ENCODE data around the gene NKX1-1.
"Not testable (repeated sequence)": the region's sequence is repeated elsewhere in the genome, so short reads cannot be mapped to it uniquely, and the experiment has no call there.

The NKX1-1 gene

GRCh38 chr4:1403591-1404572 lies 2.4 kb downstream of the NKX1-1 start:
- DNase-seq: no peak

DNA sequence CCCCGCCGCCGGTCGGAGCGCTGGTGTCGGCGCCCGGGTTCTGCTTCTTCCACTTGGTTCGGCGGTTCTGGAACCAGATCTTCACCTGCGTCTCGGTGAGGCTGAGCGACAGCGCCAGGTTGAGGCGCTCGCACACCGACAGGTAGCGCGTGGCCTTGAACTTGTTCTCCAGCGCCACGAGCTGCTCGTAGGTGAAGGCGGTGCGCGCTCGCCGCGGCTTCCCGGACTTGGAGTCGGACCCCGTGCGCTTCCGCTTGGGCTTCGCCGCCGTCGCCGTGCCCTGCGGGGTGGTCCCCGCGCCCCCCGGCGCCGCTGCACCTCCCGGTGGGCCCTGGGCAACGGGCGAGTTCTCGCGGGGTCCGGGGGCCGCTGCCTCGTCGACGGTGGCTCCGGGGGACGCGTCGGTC lies 3.1 kb downstream of the NKX1-1 start:
- no peak for DNase-seq

GRCh38 chr4:1402516-1403091 lies 3.6 kb downstream of the NKX1-1 start:
- no peak for DNase-seq

DNA sequence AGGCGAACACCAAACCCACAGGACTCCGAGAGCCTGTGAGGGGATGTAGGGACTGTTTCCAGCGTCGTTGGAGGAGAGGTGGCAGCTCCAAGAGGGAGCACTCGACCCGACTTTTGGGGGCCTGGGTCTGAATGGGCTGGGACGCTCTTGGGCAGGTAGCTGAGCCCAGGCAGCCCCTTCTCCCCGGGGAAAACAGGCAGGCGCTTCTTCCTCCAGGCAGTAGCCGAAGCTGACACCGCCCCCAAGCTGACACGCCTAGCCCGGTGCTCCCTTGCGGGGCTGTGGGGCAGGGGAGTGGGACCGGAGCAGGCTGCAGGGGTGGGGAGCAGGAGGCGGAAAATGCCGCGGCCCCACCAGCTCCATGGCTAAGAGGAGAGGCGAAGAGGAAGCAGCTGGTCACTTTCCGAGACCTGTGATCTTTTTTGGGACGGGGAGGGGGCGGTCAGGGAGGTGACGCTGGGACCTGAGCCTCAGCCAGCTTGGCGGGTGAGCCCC lies 4.2 kb downstream of the NKX1-1 start:
- DNase-seq: no peak

DNA sequence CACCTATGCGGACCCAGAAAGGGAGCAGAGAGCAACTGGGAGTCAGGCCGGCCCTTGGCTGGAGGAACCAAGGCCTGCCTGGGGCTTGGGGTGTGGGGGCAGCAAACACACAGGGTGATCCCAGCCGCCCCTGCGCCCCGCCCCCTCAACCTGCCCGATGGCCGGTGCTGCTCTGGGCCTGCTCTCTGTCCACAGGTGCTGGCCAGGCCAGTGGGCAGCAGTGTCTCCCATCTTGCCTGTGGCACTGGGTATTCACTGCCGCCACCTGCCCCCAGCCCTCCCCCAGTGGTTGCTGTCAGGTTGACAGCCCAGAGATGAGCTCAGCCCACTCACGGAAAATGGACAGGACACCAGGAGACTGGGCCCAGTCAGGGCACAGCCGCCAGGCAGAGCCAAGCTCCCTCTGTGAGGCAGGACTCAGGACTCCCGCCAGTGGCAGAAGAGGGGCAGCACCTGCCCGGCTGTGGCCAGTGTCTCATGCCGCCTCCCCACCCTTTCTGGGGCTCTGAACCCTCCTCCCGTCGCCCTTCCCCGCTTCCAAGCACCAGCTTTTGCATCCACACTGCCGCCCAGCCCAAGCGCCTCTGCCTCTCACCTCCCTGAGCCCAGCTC lies 4.7 kb downstream of the NKX1-1 start:
- no peak for DNase-seq

DNA sequence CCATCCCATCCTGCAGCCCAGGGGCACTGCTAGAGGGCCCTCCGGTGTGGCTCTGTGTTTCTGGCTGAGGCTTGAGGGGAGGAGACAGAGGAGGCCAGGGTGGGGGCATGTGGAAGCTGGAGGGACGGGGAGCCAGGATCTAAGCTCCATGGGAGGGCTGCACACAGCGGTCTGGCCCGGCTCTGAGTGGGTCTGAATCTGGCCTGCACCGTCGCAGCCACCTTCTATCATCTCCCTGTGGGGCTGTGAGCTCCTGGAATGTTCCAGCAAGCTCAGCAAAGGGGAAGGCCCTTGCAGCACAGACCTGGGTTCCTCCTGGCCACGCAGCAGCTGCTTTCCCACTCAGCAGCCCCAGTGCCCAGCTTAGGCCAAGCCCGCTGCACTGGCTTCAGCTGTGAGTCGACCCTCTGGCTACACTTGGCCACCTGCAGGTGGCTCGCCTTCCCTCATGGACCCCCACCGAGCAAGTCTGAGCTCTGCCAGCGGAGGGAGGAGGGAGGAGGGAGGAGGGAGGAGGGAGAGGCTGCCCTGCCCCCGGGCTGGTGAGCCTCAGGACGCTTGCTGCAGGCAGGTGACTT lies 5.3 kb downstream of the NKX1-1 start:
- no peak for DNase-seq

GRCh38 chr4:1400191-1400805 lies 5.9 kb downstream of the NKX1-1 start:
- no peak for DNase-seq

GRCh38 chr4:1399508-1400190 lies 6.6 kb downstream of the NKX1-1 start:
- no peak for DNase-seq

- no peak for DNase-seq
Observed at GRCh38 chr4:1398681-1399507, 7.3 kb downstream of the NKX1-1 start.

GRCh38 chr4:1396806-1397455 lies 9.3 kb downstream of the NKX1-1 start:
- no peak for DNase-seq

DNA sequence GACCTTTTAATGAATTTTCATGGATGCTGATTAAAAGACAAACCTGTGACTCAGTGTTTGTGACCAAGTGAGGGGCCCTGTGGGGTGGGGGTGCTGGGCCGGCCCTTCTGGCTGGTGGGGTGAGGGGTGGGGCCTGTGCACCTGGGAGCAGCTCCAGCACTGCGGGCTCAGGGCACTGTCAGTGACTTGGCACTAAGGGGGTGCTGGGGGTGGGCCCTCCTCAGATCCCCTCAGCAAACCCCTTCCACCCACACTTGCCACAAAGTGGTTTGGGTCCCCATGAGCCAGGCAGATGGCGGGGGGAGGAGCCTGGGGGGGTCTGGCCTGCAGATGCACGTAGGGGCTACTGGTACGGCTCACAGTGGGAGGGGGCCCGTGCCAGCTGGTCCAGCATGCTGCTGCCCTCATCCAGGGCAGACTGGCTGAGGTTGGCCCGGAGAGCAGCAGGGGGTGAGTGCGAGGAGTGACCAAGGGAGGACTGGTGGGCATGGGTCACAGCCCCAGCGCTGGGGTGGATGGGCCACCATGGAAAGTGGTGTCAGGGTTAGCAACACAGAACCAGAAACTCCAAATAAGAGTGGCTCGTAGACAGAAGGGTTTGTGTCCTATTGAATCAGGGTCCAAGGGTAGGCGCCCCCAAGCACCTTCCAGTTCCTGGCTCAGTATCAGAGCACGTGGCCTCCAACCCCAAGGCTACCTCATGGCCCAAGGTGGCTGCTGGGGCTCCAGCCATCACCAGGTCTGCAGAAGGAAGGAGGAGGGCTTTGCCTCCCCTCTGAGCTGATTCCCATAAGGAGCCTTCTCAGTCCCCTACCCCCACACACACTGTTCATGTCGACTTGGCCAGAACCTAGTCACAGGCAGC lies 10.1 kb downstream of the NKX1-1 start:
- DNase-seq: no peak

DNA sequence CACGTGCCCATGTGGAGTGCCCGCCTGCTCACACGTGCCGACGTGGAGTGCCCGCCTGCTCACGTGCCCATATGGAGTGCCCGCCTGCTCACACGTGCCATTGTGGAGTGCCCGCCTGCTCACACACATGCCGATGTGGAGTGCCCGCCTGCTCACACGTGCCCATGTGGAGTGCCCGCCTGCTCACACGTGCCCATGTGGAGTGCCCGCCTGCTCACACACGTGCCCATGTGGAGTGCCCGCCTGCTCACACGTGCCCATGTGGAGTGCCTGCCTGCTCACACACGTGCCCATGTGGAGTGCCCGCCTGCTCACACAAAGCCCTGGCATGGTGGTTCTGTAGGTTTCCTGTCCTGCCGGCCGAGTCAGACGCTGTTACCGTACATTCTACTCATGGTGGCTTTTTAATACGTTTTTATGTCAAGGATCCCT lies 10.8 kb downstream of the NKX1-1 start:
- DNase-seq: not testable (repeated sequence)

DNA sequence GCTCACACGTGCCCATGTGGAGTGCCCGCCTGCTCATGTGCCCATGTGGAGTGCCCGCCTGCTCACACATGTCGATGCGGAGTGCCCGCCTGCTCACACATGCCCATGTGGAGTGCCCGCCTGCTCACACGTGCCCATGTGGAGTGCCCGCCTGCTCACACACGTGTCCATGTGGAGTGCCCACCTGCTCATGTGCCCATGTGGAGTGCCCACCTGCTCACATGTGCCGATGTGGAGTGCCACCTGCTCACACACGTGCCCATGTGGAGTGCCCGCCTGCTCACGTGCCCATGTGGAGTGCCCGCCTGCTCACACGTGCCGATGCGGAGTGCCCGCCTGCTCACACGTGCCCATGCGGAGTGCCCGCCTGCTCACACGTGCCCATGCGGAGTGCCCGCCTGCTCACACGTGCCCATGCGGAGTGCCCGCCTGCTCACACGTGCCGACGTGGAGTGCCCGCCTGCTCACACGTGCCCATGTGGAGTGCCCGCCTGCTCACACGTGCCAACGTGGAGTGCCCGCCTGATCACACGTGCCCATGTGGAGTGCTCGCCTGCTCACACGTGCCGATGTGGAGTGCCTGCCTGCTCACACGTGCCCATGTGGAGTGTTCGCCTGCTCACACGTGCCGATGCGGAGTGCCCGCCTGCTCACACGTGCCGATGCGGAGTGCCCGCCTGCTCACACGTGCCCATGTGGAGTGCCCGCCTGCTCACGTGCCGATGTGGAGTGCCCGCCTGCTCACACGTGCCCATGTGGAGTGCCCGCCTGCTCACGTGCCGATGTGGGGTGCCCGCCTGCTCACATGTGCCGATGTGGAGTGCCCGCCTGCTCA lies 11.5 kb downstream of the NKX1-1 start:
- DNase-seq: not testable (repeated sequence)

- DNase-seq: no peak
Observed at GRCh38 chr4:1393866-1394265, 12.4 kb downstream of the NKX1-1 start.

GRCh38 chr4:1393363-1393762 lies 12.9 kb downstream of the NKX1-1 start:
- DNase-seq: not testable (repeated sequence)

- DNase-seq: no peak
Observed at GRCh38 chr4:1385373-1386340, 20.6 kb downstream of the NKX1-1 start.

- no peak for DNase-seq
Observed at GRCh38 chr4:1384675-1385372, 21.4 kb downstream of the NKX1-1 start.

Measured in hematopoietic multipotent progenitor cell treated with erythropoietin and hydrocortisone succinate and interleukin-3 and kit ligand, for 8 days (in vitro differentiated cells).